GM18507 (cell line): ENCODE measurements around the gene HNF4A.
"Not testable (repeated sequence)": the region's sequence is repeated elsewhere in the genome, so short reads cannot be mapped to it uniquely, and the experiment has no call there.

Experiments used
- DNase-seq: peaks from one replicate; pipeline ENCODE4 v3.0.0; 2011; ENCODE audit warnings: low read depth; ENCODE audit not compliant: insufficient read length; ENCODE audit errors: extremely low spot score
- FAIRE-seq: peaks from 2 replicates; lab custom pipeline; 2011; peaks lifted over from hg19 to GRCh38; lab: Jason Lieb, UNC

The HNF4A gene

DNA sequence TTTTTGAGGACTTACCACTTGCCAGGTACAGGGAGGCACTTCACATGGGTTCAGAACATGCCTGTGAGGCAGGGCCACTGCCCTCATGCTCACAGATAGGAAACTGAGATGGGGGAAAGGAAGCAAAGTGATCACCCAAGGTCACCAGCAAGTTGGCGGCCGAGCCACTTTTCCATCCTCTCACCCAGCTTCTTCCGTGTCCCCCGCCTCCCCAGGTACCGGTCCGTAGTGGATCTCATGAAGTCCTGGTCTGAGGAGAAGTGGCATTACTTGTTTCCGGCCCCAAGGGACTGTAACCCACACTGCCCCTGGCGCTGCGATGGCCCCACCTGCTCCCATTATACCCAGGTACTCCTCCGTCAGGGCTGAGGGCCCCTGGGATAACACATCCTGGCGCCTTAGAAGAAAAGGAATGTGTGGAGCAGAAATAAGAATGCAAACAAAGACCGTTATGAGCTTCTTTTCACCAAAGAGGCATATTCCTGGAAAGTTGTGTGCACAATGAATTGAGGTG lies 12.3 kb upstream of the HNF4A start:
- DNase-seq = no peak
- no peak for FAIRE-seq

DNA sequence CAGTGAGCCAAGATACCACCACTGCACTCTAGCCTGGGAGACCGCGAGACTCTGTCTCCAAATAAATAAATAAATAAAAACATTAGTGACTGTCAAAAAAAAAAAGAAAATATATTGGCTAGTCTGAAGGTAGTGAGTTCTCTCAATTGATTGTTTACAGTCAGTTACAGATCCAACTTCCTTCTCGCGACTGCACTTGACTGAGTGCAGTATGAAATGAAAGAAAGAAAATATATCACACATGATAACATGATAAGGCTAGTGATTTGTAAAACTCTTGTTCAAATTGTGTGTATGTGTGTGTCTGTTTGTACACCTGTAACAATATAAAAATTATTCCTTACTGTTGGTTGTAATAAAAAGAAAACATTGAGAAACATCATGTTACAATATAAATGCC lies 10.8 kb upstream of the HNF4A start:
- no peak for DNase-seq
- no peak for FAIRE-seq

DNA sequence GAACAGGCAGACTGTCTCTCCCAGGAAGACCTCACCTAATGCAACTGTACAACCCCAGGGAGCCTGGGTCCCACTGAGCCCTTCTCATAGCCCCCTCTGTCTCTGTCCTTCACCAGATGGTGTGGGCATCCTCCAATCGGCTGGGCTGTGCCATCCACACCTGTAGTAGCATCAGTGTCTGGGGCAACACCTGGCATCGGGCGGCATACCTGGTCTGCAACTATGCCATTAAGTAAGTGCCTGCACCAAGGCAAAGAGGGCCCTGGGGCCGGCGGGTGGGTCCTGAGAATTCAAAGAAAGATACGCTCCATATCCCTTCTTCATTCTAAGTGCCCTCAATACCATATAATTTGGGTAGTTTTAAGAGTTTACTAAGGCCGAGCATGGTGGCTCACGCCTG lies 10.4 kb upstream of the HNF4A start:
- FAIRE-seq = no peak
- no peak for DNase-seq

DNA sequence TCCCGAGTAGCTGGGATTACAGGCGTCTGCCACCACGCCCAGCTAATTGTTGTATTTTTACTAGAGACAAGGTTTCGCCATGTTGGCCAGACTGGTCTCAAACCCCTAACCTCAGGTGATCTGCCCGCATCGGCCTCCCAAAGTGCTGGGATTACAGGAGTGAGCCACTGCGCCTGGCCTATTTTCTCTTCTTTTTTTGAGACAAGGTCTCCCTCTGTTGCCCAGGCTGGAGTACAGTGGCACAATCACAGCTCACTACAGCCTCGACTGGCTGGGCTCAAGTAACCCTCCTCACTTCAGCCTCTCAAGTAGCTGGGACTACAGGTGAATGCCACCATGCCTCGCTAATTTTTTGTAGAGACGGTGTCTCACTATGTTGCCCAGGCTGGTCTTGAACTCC lies 9.6 kb upstream of the HNF4A start:
- DNase-seq, FAIRE-seq: not testable (repeated sequence)

DNA sequence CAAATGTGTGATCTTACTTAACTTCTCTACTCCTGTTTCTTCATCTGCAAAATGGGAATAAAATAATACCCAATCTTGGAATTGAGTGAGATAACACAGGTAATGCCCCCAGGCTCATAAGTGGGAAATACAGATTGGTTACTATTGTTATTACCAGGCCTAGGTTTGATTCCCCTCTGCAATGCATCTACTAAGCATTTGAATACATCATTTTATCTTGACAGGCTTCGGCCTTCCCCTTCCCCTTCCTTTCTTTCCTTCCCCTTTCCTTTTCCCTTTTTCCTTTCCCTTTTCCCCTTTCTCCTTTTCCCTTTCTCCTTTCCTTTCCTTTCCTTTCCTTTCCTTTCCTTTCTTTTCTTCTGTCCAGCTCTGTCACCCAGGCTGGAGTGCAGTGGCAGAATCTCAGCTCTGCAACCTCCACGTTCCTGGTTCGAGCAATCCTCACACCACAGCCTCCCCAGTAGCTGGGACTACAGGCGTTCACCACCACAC lies 7.3 kb upstream of the HNF4A start:
- no peak for FAIRE-seq
- no peak for DNase-seq

DNA sequence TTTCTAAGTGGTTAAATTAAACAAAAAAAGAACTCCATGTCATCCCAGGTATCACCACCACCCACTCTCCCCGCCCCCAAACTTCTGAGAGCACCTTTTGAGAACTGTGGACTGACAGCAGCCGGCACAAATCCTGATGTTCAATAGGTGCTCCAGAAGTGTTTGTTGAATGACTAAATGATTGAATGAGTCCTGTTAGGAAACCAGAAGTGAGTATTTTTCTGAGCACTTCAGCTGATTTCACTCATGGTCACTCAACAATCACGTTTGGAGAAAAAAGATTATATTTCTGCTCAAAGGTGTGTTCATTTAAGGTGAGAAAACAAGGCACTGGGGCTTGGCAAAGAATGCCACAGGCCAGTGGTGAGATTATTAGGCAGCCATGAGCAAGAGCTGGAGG lies 6.2 kb upstream of the HNF4A start:
- FAIRE-seq (no peak), DNase-seq (no peak)

DNA sequence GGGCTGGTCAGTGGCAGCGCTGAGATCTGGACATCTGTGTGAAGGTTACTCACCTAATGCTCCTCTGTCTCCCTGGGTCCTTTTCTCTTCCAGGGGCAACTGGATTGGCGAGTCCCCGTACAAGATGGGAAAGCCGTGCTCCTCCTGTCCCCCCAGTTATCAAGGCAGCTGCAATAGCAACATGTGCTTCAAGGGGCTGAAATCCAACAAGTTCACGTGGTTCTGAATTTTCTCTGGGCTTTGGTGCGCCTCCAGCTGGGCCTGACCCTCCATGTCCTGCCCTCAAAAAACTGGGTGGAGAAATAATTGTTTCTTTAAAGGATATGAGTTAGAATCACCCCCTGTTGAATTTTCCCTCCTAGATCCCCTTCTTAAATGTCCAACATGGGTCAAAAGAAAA lies 4.9 kb upstream of the HNF4A start:
- FAIRE-seq (no peak), DNase-seq (no peak)

DNA sequence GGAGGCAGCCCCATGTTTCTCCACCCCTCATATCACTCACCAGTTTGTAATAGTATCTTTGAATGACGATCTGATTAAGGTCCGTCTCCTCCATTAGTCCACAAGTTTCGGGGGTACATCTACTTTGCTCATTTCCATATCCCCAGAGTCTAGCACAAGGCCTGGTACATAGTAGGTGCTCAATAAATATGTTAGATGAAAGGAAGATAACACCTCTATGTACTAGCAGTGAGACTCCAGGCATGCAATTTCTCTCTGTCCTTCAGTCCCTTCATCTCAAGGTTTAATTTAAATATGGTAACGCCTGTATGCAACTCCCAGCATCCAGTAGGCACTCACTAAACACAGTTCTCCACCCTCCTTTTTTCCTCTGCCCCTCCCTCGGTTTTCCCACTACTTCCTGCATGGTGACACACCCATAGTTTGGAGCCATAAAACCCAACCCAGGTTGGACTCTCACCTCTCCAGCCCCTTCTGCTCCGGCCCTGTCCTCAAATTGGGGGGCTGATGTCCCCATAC lies 461 bp upstream of the HNF4A start:
- FAIRE-seq (no peak), DNase-seq (no peak)

DNA sequence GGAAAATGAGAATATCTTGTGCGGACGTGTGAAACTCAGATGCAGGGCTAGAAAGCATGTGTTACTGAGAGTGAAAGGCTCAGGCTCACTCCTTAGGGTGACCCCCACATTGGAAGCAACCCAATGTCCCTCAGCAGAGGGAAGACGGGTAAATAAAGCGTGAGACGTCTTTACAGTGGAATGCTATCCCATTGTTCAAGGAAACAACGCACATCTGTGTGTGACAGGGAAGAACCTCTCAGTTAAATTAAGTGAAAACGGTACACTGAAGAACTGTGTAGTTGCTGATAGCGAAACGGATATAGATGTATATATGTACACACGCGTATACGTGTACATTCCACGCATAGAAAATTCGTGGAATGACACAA lies 839 bp downstream of the HNF4A start:
- DNase-seq (no peak), FAIRE-seq (no peak)

DNA sequence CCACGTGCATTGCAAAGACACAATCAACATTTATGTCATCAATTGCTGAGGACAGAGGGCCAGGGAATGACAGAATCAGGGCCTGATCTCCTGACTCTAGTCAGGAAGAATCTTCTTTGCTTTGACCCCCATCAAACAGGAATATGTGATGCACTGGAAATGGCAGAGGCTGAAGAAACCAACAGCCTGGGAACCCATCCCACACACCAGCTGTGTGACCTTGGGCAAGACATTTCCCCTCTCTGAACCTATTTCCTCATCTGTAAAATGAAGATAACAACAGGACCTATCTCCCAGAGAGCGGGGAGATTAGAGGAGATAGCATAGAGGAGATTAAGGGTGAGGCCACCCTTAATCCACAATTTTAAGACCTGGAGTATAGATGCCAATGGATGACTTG lies 1.5 kb downstream of the HNF4A start:
- FAIRE-seq (no peak), DNase-seq (no peak)

DNA sequence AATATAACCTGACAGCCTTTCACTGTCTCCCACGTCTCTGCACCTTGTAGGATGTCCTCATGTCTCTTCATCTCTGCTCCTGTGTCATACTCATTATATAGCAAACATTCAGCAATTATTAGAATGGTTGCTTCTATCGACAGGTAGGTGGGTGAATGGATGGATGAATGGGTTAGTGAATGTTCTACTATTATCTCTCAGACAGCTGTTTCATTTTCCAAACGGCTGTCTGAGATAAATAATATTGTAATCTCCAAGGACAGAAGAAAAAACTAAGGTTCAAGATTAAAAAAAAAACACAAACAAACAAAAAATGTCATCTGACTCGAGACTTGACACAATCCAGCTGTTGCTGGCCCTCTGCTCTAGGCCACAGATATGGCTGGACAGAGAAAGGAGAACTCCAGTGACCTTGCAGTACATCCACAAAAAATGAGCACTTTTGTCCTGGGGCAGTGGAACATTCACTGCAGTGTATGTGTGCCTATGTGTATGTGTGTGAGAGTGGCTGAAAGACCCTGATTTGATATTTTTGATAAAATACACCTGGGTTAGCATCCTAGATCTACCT lies 2.1 kb downstream of the HNF4A start:
- no peak for FAIRE-seq
- no peak for DNase-seq

DNA sequence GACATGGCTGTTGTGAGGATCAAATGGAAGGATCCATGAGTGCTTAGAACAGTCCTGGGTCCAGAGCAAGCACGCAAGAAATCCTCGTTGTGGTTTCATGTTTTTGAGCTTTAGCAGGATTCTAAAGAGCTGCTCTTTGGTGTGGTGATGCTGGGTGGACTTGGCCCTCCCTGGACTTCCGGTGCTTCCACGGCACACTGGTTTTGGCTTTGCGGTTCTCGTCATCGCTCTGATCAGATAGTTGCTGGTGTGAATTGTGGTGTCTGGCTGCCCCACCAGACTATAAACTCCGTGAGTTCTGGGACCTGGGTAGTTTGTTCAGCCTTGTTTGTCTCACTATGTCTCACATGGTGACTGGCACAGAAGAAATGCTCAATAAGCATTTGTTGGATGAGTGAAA lies 3.3 kb downstream of the HNF4A start:
- DNase-seq = no peak
- no peak for FAIRE-seq

DNA sequence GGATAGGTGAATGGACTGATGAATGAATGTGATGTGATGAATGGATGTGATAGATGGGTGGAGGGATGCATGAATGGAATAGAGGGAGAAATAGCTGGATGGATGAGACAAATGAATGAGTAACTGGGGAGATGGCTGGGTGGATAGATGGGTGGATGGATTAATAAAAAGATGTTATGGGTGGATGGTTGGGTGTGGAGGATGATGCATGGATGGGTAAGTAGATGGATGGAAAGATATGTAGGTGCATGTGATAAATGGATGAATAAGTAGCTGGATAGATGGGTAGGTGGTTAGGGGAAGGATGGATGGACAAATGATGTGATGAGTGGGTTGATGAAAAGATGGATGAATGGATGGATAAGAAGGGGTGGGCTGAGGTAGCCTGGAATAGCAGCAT lies 4.7 kb downstream of the HNF4A start:
- no peak for FAIRE-seq
- no peak for DNase-seq

DNA sequence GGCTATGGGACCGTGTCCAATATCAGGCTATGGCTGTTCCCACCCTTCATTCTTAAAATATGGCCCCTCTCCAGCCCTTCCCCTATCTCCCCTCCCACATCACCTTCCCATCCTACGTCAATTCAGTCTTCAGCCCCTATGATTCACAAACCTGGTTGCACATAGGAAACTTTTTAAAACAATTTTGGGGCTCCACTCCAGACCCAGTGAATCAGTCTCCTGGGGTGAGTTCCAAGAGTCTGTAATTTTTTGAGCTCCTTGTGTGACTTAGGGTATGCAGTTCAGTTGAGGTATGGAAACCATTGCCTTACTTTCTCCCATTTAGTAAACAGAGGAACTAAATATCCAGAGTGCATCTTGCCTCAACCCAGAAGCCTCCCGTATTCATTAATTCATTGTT lies 5.5 kb downstream of the HNF4A start:
- FAIRE-seq (no peak), DNase-seq (no peak)

DNA sequence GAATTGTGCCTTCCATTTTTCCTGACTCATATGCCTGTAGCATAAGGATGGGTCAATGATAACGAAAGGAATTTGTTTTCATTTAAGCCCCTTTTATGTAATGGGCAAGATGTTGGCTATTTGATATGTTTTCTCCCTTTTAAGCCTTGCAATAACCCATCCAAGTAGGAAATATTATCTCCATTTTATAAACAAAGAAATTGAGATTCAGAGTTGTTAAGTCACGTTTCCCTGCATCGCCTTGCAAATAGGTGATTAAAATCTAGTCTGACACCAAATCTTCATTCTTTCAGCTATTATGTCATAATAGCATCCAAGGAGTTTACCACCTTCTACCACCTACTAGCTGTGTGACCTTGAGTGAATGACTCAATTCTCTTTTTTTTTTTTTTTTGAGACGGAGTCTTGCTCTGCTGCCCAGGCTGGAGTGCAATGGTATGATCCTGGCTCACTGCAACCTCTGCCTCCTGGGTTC lies 7.0 kb downstream of the HNF4A start:
- FAIRE-seq (no peak), DNase-seq (no peak)

DNA sequence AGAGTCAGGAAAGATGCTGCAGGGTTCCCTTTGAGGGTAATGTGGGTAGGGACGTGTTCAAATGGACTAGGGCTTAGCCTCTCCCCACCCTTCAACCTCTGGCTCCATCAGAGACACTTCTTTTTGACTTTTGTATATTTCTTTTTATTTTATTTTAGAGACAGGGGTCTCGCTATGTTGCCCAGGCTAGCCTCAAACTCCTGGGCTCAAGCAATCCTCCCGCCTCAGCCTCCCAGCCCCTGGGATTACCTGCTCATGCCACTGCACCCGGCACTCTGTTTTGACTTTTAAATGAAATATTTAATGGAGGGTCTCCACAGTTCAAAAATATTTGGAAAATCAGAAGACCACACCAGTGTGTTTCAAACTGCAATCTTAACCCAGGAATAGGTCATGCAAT lies 8.6 kb downstream of the HNF4A start:
- DNase-seq (no peak), FAIRE-seq (no peak)

DNA sequence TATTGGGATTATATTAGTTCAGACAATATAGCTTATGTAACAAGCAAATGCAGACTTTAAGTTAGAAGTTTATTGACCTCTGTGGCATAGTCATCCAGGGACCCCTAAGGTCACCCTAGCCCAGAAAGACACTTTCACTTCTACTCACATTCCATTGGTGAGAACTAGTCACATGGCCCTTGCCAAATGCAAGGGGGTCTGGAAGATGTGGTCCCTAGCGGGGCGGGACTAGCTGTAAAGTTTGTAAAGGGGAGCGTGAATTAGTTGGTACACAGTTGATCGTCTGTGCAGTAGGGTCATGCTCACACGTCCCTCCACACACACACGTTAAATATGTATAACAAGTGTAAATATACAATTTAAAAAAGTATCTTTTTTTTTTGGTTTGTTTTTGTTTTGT lies 9.3 kb downstream of the HNF4A start:
- FAIRE-seq (no peak), DNase-seq (no peak)

DNA sequence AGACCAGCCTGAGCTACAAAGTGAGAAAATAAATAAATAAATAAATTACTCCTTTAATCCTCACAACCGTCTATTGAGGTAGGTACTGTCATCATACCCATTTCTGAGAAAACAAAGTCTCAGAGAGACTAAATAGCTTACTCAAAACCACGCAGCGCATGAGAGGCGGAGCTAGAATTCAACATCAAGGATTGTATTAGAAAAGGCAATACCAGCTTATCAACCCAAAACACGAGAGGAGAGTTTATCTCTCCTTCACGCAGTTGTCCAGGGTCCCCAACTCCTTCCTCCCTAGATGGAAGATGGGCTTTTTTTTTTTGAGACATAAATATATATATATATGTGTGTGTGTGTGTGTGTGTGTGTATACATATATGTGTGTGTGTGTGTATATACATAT lies 12.2 kb downstream of the HNF4A start:
- FAIRE-seq (no peak), DNase-seq (no peak)

DNA sequence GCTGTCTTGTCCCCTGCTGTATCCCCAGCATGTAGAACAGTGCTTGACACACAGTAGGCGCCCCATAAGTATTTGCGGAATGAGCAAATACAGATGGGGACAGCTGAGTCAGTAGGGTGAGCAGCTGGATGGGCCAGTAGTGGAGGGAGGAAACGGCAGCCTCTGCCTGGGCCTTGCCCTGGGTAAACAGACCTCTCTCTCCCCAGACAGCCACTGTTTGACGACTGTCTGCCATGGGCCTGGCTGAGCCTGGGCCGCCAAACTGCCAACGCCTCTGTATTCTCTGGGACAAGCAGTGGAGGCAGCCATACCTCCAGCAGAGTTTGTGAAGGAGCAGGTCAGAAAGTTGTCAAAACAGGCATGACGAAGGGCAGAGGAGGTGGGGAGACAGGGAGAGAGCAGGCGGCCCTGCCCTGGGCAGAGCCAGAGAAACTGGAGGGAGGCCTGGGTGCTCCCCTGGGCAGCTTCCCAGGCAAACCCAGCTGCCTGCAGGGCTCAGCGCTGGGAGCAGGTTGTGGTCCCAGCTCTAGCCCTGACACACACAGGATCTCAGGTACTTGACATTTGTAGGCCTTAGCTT lies 15.2 kb downstream of the HNF4A start:
- no peak for DNase-seq
- FAIRE-seq = no peak

DNA sequence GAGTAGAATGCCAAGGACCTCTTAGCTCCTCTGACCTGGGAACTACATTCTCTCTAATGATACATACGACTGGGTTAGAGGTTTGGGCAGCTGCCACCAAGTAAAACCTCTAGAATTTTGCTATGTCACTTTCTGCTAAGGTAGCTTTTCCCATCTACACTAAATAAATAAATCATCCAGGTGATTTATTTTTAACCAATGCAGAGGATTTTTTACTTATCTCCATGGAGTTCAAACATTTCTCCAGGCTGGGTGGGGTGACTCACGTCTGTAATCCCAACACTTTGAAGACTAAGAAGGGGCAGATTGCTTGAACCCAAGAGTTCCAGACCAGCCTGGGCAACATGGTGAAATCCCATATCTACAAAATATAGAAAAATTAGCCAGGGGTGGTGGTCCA lies 27.1 kb downstream of the HNF4A start:
- no peak for DNase-seq
- no peak for FAIRE-seq

DNA sequence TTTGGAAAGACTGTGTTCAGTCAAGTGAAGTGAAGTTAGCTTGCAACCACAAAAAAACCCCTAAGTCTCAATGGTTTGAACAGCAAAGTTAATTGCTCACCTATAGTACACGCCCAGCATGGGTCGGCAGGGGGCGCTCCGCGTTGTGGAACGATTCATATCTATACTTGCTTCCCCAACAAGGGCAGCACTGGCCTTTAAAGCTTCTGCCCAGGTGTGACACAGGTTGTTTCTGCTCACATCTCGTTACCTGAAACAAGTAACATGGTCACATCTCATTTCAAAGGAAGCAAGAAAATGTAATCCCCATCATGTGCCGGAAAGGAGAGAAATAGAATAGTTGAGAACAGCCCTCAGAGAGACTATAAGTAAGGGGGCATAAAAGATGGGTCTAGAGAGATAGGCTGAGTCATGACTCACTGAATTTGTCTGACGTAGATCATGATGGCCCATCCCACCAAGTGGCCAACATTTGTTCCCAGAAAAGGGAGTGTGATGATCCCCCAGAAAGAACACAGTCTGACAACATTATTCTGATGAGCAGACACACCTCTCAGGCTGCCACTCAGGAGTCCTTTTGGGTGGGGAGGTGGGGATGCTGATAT lies 29.0 kb downstream of the HNF4A start:
- DNase-seq = peak; percentile 51
- peak; percentile 72 for FAIRE-seq
